Measurements from ENCODE around the gene ZNF564. TPM values are rescaled to one million over a fixed set of nuclear protein-coding genes. Genes with fewer than 3 reads are reported as not detected.
A peak's percentile ranks its signal among the peaks of the same experiment; 100 is the strongest.

ZNF564 gene
- total and polyA plus RNA-seq, 2 of the 13 experiments (the other 11 are each of a cell fraction or from before 2014, with no cell fraction given): 2.3 to 11.1 TPM

- no peak for TF ChIP-seq ZNF652 (CRISPR knock-in tag; IDR thresholded peaks at IDR 0.05; ENCODE audit: borderline replicate concordance, low read depth)
- TF ChIP-seq RORA (CRISPR knock-in tag; IDR thresholded peaks at IDR 0.05): no peak
- TF ChIP-seq ZBTB10 (CRISPR knock-in tag; IDR thresholded peaks at IDR 0.05; ENCODE audit: borderline replicate concordance): peak; percentile 8; the same call in 1 of the 2 replicates
- no peak for TF ChIP-seq EHMT2 (IDR thresholded peaks at IDR 0.05; ENCODE audit: borderline replicate concordance, low read depth, low read length)
- no peak for TF ChIP-seq ZHX1 (CRISPR knock-in tag; IDR thresholded peaks at IDR 0.05; ENCODE audit: low read depth)
- TF ChIP-seq ZBTB38 (CRISPR knock-in tag; IDR thresholded peaks at IDR 0.05): no peak
- 0 out of 2 replicates have a peak, but pooled peaks have one; percentile 18 for TF ChIP-seq ZNF850 (CRISPR knock-in tag; conservative IDR thresholded peaks at IDR 0.05)
- TF ChIP-seq SNRNP70 (IDR thresholded peaks at IDR 0.05; ENCODE audit: low read depth, low read length): no peak
- no peak for TF ChIP-seq JUNB (CRISPR knock-in tag; IDR thresholded peaks at IDR 0.05; ENCODE audit: borderline replicate concordance)
- no peak for TF ChIP-seq NRL (CRISPR knock-in tag; IDR thresholded peaks at IDR 0.05; ENCODE audit: borderline replicate concordance)
- no peak for TF ChIP-seq CC2D1A (CRISPR knock-in tag; IDR thresholded peaks at IDR 0.05)
- no peak for TF ChIP-seq MBD4 (IDR thresholded peaks at IDR 0.05; ENCODE audit: borderline replicate concordance, low read length)
- TF ChIP-seq ZNF577 (CRISPR knock-in tag; IDR thresholded peaks at IDR 0.05; ENCODE audit: borderline replicate concordance, low read depth): no peak
These were observed 67.3 kb downstream of the ZNF564 start (continued) for GRCh38 chr19:12484011-12484370.
